T-helper 17 cell (primary cell): ENCODE data around the gene MTMR10. TPM values are rescaled to one million over a fixed set of nuclear protein-coding genes. Genes with fewer than 3 reads are reported as not detected.

Experiments
- ATAC-seq: fragments of 150-1000 bp; cut with Tn5 transposase; 2 replicates; pipeline ENCODE4 v1.10.0; 2021; ENCODE audit warnings: mild to moderate bottlenecking, moderate library complexity
- DNase-seq, 3 donors: peaks; one replicate each; pipeline versions ENCODE4 v3.0.0 to v3.0.0-alpha.2; 2020 to 2021
- H3K9me3 ChIP-seq: one replicate; pipeline ENCODE4 v1.7.0; 2013; ENCODE audit warnings: low read length, mild to moderate bottlenecking; ENCODE audit not compliant: control insufficient read depth, poor library complexity, severe bottlenecking
- H3K27ac Mint-ChIP-seq: one replicate; pipeline ENCODE4 v1.8.0; 2022; ENCODE audit warnings: mild to moderate bottlenecking, moderate library complexity, mixed read lengths
- H3K27me3 Mint-ChIP-seq: one replicate; pipeline ENCODE4 v1.8.0; 2022; ENCODE audit warnings: mixed read lengths
- H3K36me3 Mint-ChIP-seq: one replicate; pipeline ENCODE4 v1.8.0; 2022; ENCODE audit warnings: low read depth, mixed read lengths
- H3K4me1 Mint-ChIP-seq: one replicate; pipeline ENCODE4 v1.8.0; 2022; ENCODE audit warnings: mild to moderate bottlenecking, mixed read lengths
- H3K4me3 Mint-ChIP-seq: one replicate; pipeline ENCODE4 v1.8.0; 2022; ENCODE audit warnings: mild to moderate bottlenecking, moderate library complexity, mixed read lengths
- total RNA-seq, 4 donors: library from RNA in 2 of 4; stranded (reverse) in 2 of 4; gene quantifications; one replicate each; pipeline ENCODE4 v1.2.3 and lab custom pipeline; 2022 to 2026

Gene MTMR10
- total RNA-seq, 2 donors from 2014 or later, result 33.3 to 38.6 TPM

- peaks cover 10% of the 10 kb centered on the region for H3K4me1 Mint-ChIP-seq
- H3K36me3 Mint-ChIP-seq, result no peaks in the 10 kb centered on the region
- no peak overlapping the region for H3K27ac Mint-ChIP-seq
- ATAC-seq, result no peak
- no peak overlapping the region for H3K4me3 Mint-ChIP-seq
- H3K9me3 ChIP-seq, result no peaks in the 10 kb centered on the region
- no peak for DNase-seq
- peaks cover 46% of the 10 kb centered on the region for H3K27me3 Mint-ChIP-seq
These were observed 10.3 kb upstream of the MTMR10 start for GRCh38 chr15:31001702-31002101.

- Mint-ChIP-seq H3K4me3 (no peak overlapping the region), H3K27ac (no peak overlapping the region), H3K36me3 (no peaks in the 10 kb centered on the region), H3K4me1 (peaks cover 5% of the 10 kb centered on the region), H3K27me3 (peaks cover 32% of the 10 kb centered on the region)
- ATAC-seq, result no peak
- no peaks in the 10 kb centered on the region for H3K9me3 ChIP-seq
- no peak for DNase-seq
These were observed 8.3 kb upstream of the MTMR10 start for GRCh38 chr15:30999729-31000128.

GRCh38 chr15:30997270-30997669 is 5.8 kb upstream of the MTMR10 start:
- H3K36me3 Mint-ChIP-seq, result no peaks in the 10 kb centered on the region
- H3K9me3 ChIP-seq, result no peaks in the 10 kb centered on the region
- peaks cover 17% of the 10 kb centered on the region for H3K27me3 Mint-ChIP-seq
- DNase-seq (no peak), ATAC-seq (no peak)
- no peak overlapping the region for H3K4me3 Mint-ChIP-seq
- H3K4me1 Mint-ChIP-seq, result peaks cover 2% of the 10 kb centered on the region
- no peak overlapping the region for H3K27ac Mint-ChIP-seq

GRCh38 chr15:30992249-30992864 is 929 bp upstream of the MTMR10 start:
- Mint-ChIP-seq H3K4me1 (peaks cover 14% of the 10 kb centered on the region), H3K27me3 (no peaks in the 10 kb centered on the region), H3K4me3 (peak overlapping the region; percentile 84), H3K27ac (peak overlapping the region; percentile 60), H3K36me3 (peaks cover 3% of the 10 kb centered on the region)
- ATAC-seq, result no peak
- H3K9me3 ChIP-seq, result no peaks in the 10 kb centered on the region
- DNase-seq, result no peak

GRCh38 chr15:30990446-30991254 is 778 bp downstream of the MTMR10 start:
- H3K4me1 Mint-ChIP-seq, result peaks cover 21% of the 10 kb centered on the region
- H3K27me3 Mint-ChIP-seq, result no peaks in the 10 kb centered on the region
- DNase-seq (no peak), ATAC-seq (no peak)
- no peaks in the 10 kb centered on the region for H3K9me3 ChIP-seq
- H3K36me3 Mint-ChIP-seq, result peaks cover 3% of the 10 kb centered on the region
- peak overlapping the region; percentile 97 for H3K4me3 Mint-ChIP-seq
- peak overlapping the region; percentile 91 for H3K27ac Mint-ChIP-seq

GRCh38 chr15:30990036-30990435 is 1.4 kb downstream of the MTMR10 start:
- Mint-ChIP-seq H3K27me3 (no peaks in the 10 kb centered on the region), H3K4me3 (peak overlapping the region; percentile 97)
- DNase-seq, result no peak

GRCh38 chr15:30985081-30985531 is 6.3 kb downstream of the MTMR10 start:
- Mint-ChIP-seq H3K36me3 (peaks cover 16% of the 10 kb centered on the region), H3K27me3 (no peaks in the 10 kb centered on the region), H3K4me3 (no peak overlapping the region), H3K4me1 (peaks cover 46% of the 10 kb centered on the region), H3K27ac (peak overlapping the region; percentile 41)
- ATAC-seq (no peak), DNase-seq (no peak)
- H3K9me3 ChIP-seq, result no peaks in the 10 kb centered on the region

More at GRCh38 chr15:30990036-30990435, 1.4 kb downstream of the MTMR10 start:
- H3K27ac Mint-ChIP-seq, result peak overlapping the region; percentile 91
- peaks cover 24% of the 10 kb centered on the region for H3K4me1 Mint-ChIP-seq
- no peak for ATAC-seq
- H3K9me3 ChIP-seq, result no peaks in the 10 kb centered on the region
- H3K36me3 Mint-ChIP-seq, result peaks cover 3% of the 10 kb centered on the region

- Mint-ChIP-seq H3K27me3 (no peaks in the 10 kb centered on the region), H3K4me3 (no peak overlapping the region), H3K36me3 (peaks cover 17% of the 10 kb centered on the region), H3K27ac (peak overlapping the region; percentile 41), H3K4me1 (peaks cover 49% of the 10 kb centered on the region)
- no peak for DNase-seq
- no peaks in the 10 kb centered on the region for H3K9me3 ChIP-seq
- ATAC-seq, result no peak
These were observed 6.9 kb downstream of the MTMR10 start for GRCh38 chr15:30984542-30984941.

GRCh38 chr15:30984118-30984517 is 7.3 kb downstream of the MTMR10 start:
- no peak for DNase-seq
- peaks cover 17% of the 10 kb centered on the region for H3K36me3 Mint-ChIP-seq
- H3K27ac Mint-ChIP-seq, result peak overlapping the region; percentile 41
- H3K27me3 Mint-ChIP-seq, result no peaks in the 10 kb centered on the region
- no peak for ATAC-seq
- no peak overlapping the region for H3K4me3 Mint-ChIP-seq
- H3K9me3 ChIP-seq, result no peaks in the 10 kb centered on the region
- peaks cover 54% of the 10 kb centered on the region for H3K4me1 Mint-ChIP-seq

- H3K4me1 Mint-ChIP-seq, result peaks cover 44% of the 10 kb centered on the region
- ATAC-seq, result no peak
- H3K27me3 Mint-ChIP-seq, result no peaks in the 10 kb centered on the region
- no peak overlapping the region for H3K27ac Mint-ChIP-seq
- no peaks in the 10 kb centered on the region for H3K9me3 ChIP-seq
- H3K36me3 Mint-ChIP-seq, result peaks cover 14% of the 10 kb centered on the region
- DNase-seq, result no peak
- no peak overlapping the region for H3K4me3 Mint-ChIP-seq
These were observed 12.0 kb downstream of the MTMR10 start for GRCh38 chr15:30979457-30979856.

GRCh38 chr15:30978328-30978727 is 13.1 kb downstream of the MTMR10 start:
- no peak for ATAC-seq
- no peak overlapping the region for H3K4me3 Mint-ChIP-seq
- no peak for DNase-seq
- H3K27ac Mint-ChIP-seq, result no peak overlapping the region
- peaks cover 36% of the 10 kb centered on the region for H3K4me1 Mint-ChIP-seq
- peaks cover 9% of the 10 kb centered on the region for H3K36me3 Mint-ChIP-seq
- H3K27me3 Mint-ChIP-seq, result no peaks in the 10 kb centered on the region
- H3K9me3 ChIP-seq, result no peaks in the 10 kb centered on the region

GRCh38 chr15:30974112-30974511 is 17.3 kb downstream of the MTMR10 start:
- H3K36me3 Mint-ChIP-seq, result no peaks in the 10 kb centered on the region
- ATAC-seq, result no peak
- H3K4me1 Mint-ChIP-seq, result peaks cover 15% of the 10 kb centered on the region

GRCh38 chr15:30973379-30973778 is 18.0 kb downstream of the MTMR10 start:
- Mint-ChIP-seq H3K27ac (no peak overlapping the region), H3K4me3 (no peak overlapping the region), H3K36me3 (no peaks in the 10 kb centered on the region), H3K27me3 (no peaks in the 10 kb centered on the region), H3K4me1 (peaks cover 13% of the 10 kb centered on the region)
- no peak for DNase-seq
- ATAC-seq, result no peak
- no peaks in the 10 kb centered on the region for H3K9me3 ChIP-seq

More at GRCh38 chr15:30974112-30974511, 17.3 kb downstream of the MTMR10 start:
- Mint-ChIP-seq H3K27me3 (no peaks in the 10 kb centered on the region), H3K4me3 (no peak overlapping the region), H3K27ac (no peak overlapping the region)
- H3K9me3 ChIP-seq, result no peaks in the 10 kb centered on the region
- DNase-seq, result no peak
